Fibroblast of the aortic adventitia (primary cell): ENCODE results near the gene NR5A2. TPM values are rescaled to one million over a fixed set of nuclear protein-coding genes. Genes with fewer than 3 reads are reported as not detected.
A peak's percentile ranks its signal among the peaks of the same experiment; 100 is the strongest.

Experiments
- DNase-seq: peaks from one replicate; pipeline ENCODE4 v3.0.0-alpha.2; 2010; ENCODE audit warnings: low read depth
- H3K4me3 ChIP-seq: 2 replicates; pipeline ENCODE4 v1.5.1; 2011; ENCODE audit warnings: low read depth, mild to moderate bottlenecking, control low read depth, low read length, moderate library complexity
- CTCF ChIP-seq: IDR thresholded peaks from 2 replicates; pipeline ENCODE4 v1.5.1; 2011; ENCODE audit warnings: mild to moderate bottlenecking, low read length, control low read depth, inconsistent platforms; ENCODE audit not compliant: insufficient read depth
- total RNA-seq: library from RNA; depleted of rRNA; stranded (reverse); fragments of >200 nt; gene quantifications from 2 replicates; pipeline ENCODE4 v1.2.3, GENCODE V29; 2012; ENCODE audit warnings: low replicate concordance

Gene NR5A2
- total RNA-seq, 1 donor: 11.5 TPM

GRCh38 chr1:200038325-200038980 is 10.9 kb downstream of the NR5A2 start:
- no peak for TF ChIP-seq CTCF
- no peak for DNase-seq
- H3K4me3 ChIP-seq: no peak overlapping the region

GRCh38 chr1:200038981-200039848 is 11.7 kb downstream of the NR5A2 start:
- no peak for TF ChIP-seq CTCF
- DNase-seq: no peak
- peak overlapping the region; percentile 59 for H3K4me3 ChIP-seq

GRCh38 chr1:200039849-200040474 is 12.5 kb downstream of the NR5A2 start:
- peak overlapping the region; percentile 59 for H3K4me3 ChIP-seq
- no peak for TF ChIP-seq CTCF

GRCh38 chr1:200040481-200041138 is 13.1 kb downstream of the NR5A2 start:
- no peak overlapping the region for H3K4me3 ChIP-seq
- DNase-seq: no peak
- TF ChIP-seq CTCF: no peak

More at GRCh38 chr1:200039849-200040474, 12.5 kb downstream of the NR5A2 start:
- no peak for DNase-seq

GRCh38 chr1:200041337-200042118 is 14.0 kb downstream of the NR5A2 start:
- no peak for DNase-seq
- no peak for TF ChIP-seq CTCF
- no peak overlapping the region for H3K4me3 ChIP-seq

GRCh38 chr1:200042119-200042551 is 14.6 kb downstream of the NR5A2 start:
- no peak for TF ChIP-seq CTCF
- H3K4me3 ChIP-seq: no peak overlapping the region
- DNase-seq: no peak
